Psoas muscle (tissue), 8 donors: ENCODE measurements around the gene ELF5. TPM values are rescaled to one million over a fixed set of nuclear protein-coding genes. Genes with fewer than 3 reads are reported as not detected.

Source experiments
- ATAC-seq, 4 donors: fragments of 200-7000 bp; cut with Tn5 transposase; one replicate each; pipeline ENCODE4 v1.9.1; 2020; ENCODE audit warnings: moderate library complexity in 3 of 4, mild to moderate bottlenecking in 2 of 4
- DNase-seq, 2 donors: peaks; one replicate each; pipeline ENCODE4 v3.0.0-alpha.2; 2020
- H3K27ac ChIP-seq: fragments of 200-600 bp; one replicate; pipeline ENCODE4 v1.8.0; 2022
- H3K27me3 ChIP-seq, 3 donors: fragments of 200-600 bp in 1 of 3; one replicate each; pipeline versions ENCODE4 v1.6.1 to v1.8.0; 2013 to 2022; ENCODE audit warnings: low read length in 2 of 3, mild to moderate bottlenecking in 2 of 3, moderate library complexity in 1 of 3; ENCODE audit not compliant: insufficient read depth in 3 of 3
- H3K36me3 ChIP-seq, 2 donors: fragments of 200-600 bp in 1 of 2; one replicate each; pipeline versions ENCODE4 v1.6.1 to v1.8.0; 2013 to 2022; ENCODE audit warnings: low read depth in 1 of 2, mild to moderate bottlenecking in 1 of 2, moderate library complexity in 1 of 2; ENCODE audit not compliant: insufficient read depth in 1 of 2
- H3K4me1 ChIP-seq: fragments of 200-600 bp; one replicate; pipeline ENCODE4 v1.8.0; 2022
- H3K4me3 ChIP-seq: fragments of 200-600 bp; one replicate; pipeline ENCODE4 v1.8.0; 2022; ENCODE audit warnings: mild to moderate bottlenecking
- H3K9me3 ChIP-seq: fragments of 200-600 bp; one replicate; pipeline ENCODE4 v1.8.0; 2022
- CTCF ChIP-seq: fragments of 200-600 bp; IDR thresholded peaks from one replicate; pipeline ENCODE4 v1.8.0; 2022; ENCODE audit warnings: antibody characterized with exemption
- WGBS, 3 donors: extraction: QIAGEN DNeasy Blood & Tissue Kit; methylation state at CpG; one replicate each; pipeline versions ENCODE4 v1.1.6 to v1.1.7; 2013; 5-methylcytosine and 5-hydroxymethylcytosine counted together
- intact Hi-C, 2 donors: fragments of 100-400 bp; cut with DNase I; formaldehyde crosslinking; loops; one replicate each; pipeline versions ENCODE4 v1.11.0 to v1.14.2; 2022
- polyA plus RNA-seq, 3 donors: library from polyadenylated mRNA; stranded (reverse); fragments of 200-250 nt; gene quantifications; one replicate each; pipeline ENCODE4 v1.2.3, GENCODE V29; 2013
- total RNA-seq, 4 donors: library from RNA; stranded (reverse); fragmentation: NEBNext Ultra II Directional in 2 of 4; extraction: Animal tissue kit (Norgen Biotek cat#: 25700) in 2 of 4; gene quantifications; one replicate each; pipeline versions ENCODE4 v1.2.1 to v1.2.4, GENCODE V29; 2021 to 2023
- donor health status: healthy with polysubstance abuse.
- donor health status: DM: no; HTN: no; CAD: no; lungs with moderate emphysema.
- donor health status: Bipolar disorder and iron deficiency.
- donor health status: healthy.
- donor health status: DM: yes; HTN: yes; CAD: no.
- donor health status: DM: no; HTN: no; CAD: no.
- donor health status: DM: no; HTN: no; CAD: no.
- donor health status: DM: yes; HTN: yes; CAD: no.

Gene ELF5
- total and polyA plus RNA-seq, 7 donors: 0.01 TPM; not detected in 6

GRCh38 chr11:34531663-34532062, 18.1 kb upstream of the ELF5 start:
- 70 to 79% (median 76%) methylated on average over 1 of the region's 1 CpG for WGBS, 3 donors

GRCh38 chr11:34530545-34531234, 17.1 kb upstream of the ELF5 start:
- intact Hi-C loops: no loop called here

More at GRCh38 chr11:34531663-34532062, 18.1 kb upstream of the ELF5 start:
- Histone ChIP-seq H3K9me3 (peaks cover 6% of the 10 kb centered on the region), H3K4me3 (no peak overlapping the region), H3K27ac (no peak overlapping the region), H3K27me3 (no peaks in the 10 kb centered on the region), H3K4me1 (no peaks in the 10 kb centered on the region), H3K36me3 (no peaks in the 10 kb centered on the region)
- ATAC-seq (no peak), DNase-seq (no peak)
- no peak for TF ChIP-seq CTCF
- intact Hi-C loops: no loop called here

GRCh38 chr11:34529643-34530042, 16.0 kb upstream of the ELF5 start:
- intact Hi-C loops: no loop called here
- no peak for TF ChIP-seq CTCF

More at GRCh38 chr11:34530545-34531234, 17.1 kb upstream of the ELF5 start:
- peaks cover 6% of the 10 kb centered on the region for H3K9me3 ChIP-seq
- no peak overlapping the region for H3K4me3 ChIP-seq
- H3K27ac ChIP-seq: no peak overlapping the region
- no peaks in the 10 kb centered on the region for H3K27me3 ChIP-seq
- DNase-seq: no peak
- WGBS, 3 donors: 78 to 94% (median 88%) methylated on average over 3 of the region's 3 CpGs
- no peaks in the 10 kb centered on the region for H3K4me1 ChIP-seq
- no peak for ATAC-seq
- no peak for TF ChIP-seq CTCF
- no peaks in the 10 kb centered on the region for H3K36me3 ChIP-seq

GRCh38 chr11:34528072-34528471, 14.5 kb upstream of the ELF5 start:
- no peak for TF ChIP-seq CTCF
- Histone ChIP-seq H3K27ac (no peak overlapping the region), H3K9me3 (no peaks in the 10 kb centered on the region), H3K4me3 (no peak overlapping the region), H3K4me1 (no peaks in the 10 kb centered on the region), H3K27me3 (no peaks in the 10 kb centered on the region), H3K36me3 (no peaks in the 10 kb centered on the region)
- 58 to 67% (median 63%) methylated on average over 2 of the region's 2 CpGs for WGBS, 3 donors
- no peak for DNase-seq
- intact Hi-C loops: no loop called here
- ATAC-seq: no peak

More at GRCh38 chr11:34529643-34530042, 16.0 kb upstream of the ELF5 start:
- H3K4me3 ChIP-seq: no peak overlapping the region
- H3K4me1 ChIP-seq: no peaks in the 10 kb centered on the region
- H3K36me3 ChIP-seq: no peaks in the 10 kb centered on the region
- peaks cover 2% of the 10 kb centered on the region for H3K9me3 ChIP-seq
- no peak for ATAC-seq
- H3K27me3 ChIP-seq: no peaks in the 10 kb centered on the region
- WGBS, 3 donors: 86 to 89% (median 88%) methylated on average over 1 of the region's 1 CpG
- H3K27ac ChIP-seq: no peak overlapping the region
- no peak for DNase-seq
